Measurements from ENCODE around the gene EPB42.

- TF ChIP-seq CTCF (IDR thresholded peaks at IDR 0.05; ENCODE audit: low read depth, low read length) (no peak), EZH2phosphoT487 (IDR thresholded peaks at IDR 0.05; ENCODE audit: low read depth) (no peak)
Measured at GRCh38 chr15:43226436-43227305, 5.9 kb upstream of the EPB42 start.

Data from OCI-LY3 (cell line).